Adrenal gland (tissue), 12 donors: ENCODE results near the gene SIX6. TPM values are rescaled to one million over a fixed set of nuclear protein-coding genes. Genes with fewer than 3 reads are reported as not detected.

Source experiments
- DNase-seq, 7 donors: peaks; one replicate each; pipeline ENCODE4 v3.0.0-alpha.2; 2019 to 2020
- H3K27ac ChIP-seq, 5 donors: fragments of 200-600 bp; sonication (generic) in 4 of 5; 1 replicate in 3 of 5; 2 replicates in 2 of 5; pipeline versions ENCODE4 v1.5.1 to v1.8.0; 2016 to 2020; ENCODE audit warnings: mild to moderate bottlenecking in 1 of 5
- H3K27me3 ChIP-seq: fragments of 200-600 bp; 2 replicates; pipeline ENCODE4 v1.8.0; 2021
- H3K36me3 ChIP-seq, 2 donors: fragments of 200-600 bp; replicated peaks in 1 of 2; 1 replicate in 1 of 2; 2 replicates in 1 of 2; pipeline versions ENCODE4 v1.5.1 to v1.8.0; 2018 to 2022
- H3K4me1 ChIP-seq, 2 donors: fragments of 200-600 bp; replicated peaks in 1 of 2; 1 replicate in 1 of 2; 2 replicates in 1 of 2; pipeline versions ENCODE4 v1.5.1 to v1.8.0; 2018 to 2021
- H3K4me3 ChIP-seq, 4 donors: fragments of 200-600 bp; sonication (generic) in 3 of 4; one replicate each; pipeline ENCODE4 v1.5.1; 2016 to 2018
- H3K9me3 ChIP-seq, 3 donors: fragments of 200-600 bp; sonication (generic) in 1 of 3; replicated peaks in 1 of 3; 1 replicate in 2 of 3; 2 replicates in 1 of 3; pipeline versions ENCODE4 v1.5.1 to v1.8.0; 2016 to 2021
- POLR2A ChIP-seq, 2 donors: fragments of 450-650 bp; IDR thresholded peaks; one replicate each; pipeline ENCODE4 v1.6.1; 2017; ENCODE audit warnings: antibody characterized with exemption in 2 of 2, mild to moderate bottlenecking in 2 of 2, moderate library complexity in 1 of 2
- WGBS, 4 donors: extraction: QIAGEN DNeasy Blood & Tissue Kit in 2 of 4; methylation state at CpG; one replicate each; pipeline versions ENCODE4 v1.1.5 to v1.1.7; 2013 to 2017; 5-methylcytosine and 5-hydroxymethylcytosine counted together
- intact Hi-C, 2 donors: fragments of 100-400 bp; cut with DNase I; formaldehyde crosslinking; loops; one replicate each; pipeline versions ENCODE4 v1.14.1 to v1.15.0; 2022 to 2023
- polyA plus RNA-seq, 3 donors: library from polyadenylated mRNA; stranded (reverse); fragments of 200-250 nt in 2 of 3; fragments of 350-450 nt in 1 of 3; fragmentation: Illumina TruSeq in 1 of 3; extraction: RNeasy Lipid Tissue Mini Kit (QIAGEN cat#74804) in 1 of 3; gene quantifications; one replicate each; pipeline ENCODE4 v1.2.3, GENCODE V29; 2013 to 2014
- total RNA-seq, 9 donors: library from RNA; depleted of rRNA in 4 of 9; stranded (reverse); fragments of >200 nt in 4 of 9; fragments of 120-200 nt in 1 of 9; fragmentation: NEBNext Ultra II Directional in 1 of 9; extraction: Animal tissue kit (Norgen Biotek cat#: 25700) in 1 of 9; gene quantifications; one replicate each; pipeline versions ENCODE4 v1.1.0 to v1.2.4, GENCODE V29; 2013 to 2023
- TF ChIP-seq, protein P1 (sequence below), 6 experiments: fragments of 450-650 bp in 4 of 6; fragments of 200-600 bp in 2 of 6; sonication (generic) in 1 of 6; IDR thresholded peaks; 1 replicate in 5 of 6; 2 replicates in 1 of 6; pipeline versions ENCODE4 v1.5.1 to v1.8.0; 2016 to 2021; ENCODE audit warnings: antibody characterized with exemption in 6 of 6, mild to moderate bottlenecking in 2 of 6, moderate library complexity in 1 of 6
- donor health status: healthy with polysubstance abuse.
- donor health status: Bipolar disorder and iron deficiency.
- donor health status: DM: yes; HTN: yes; CAD: no.
- donor health status: DM: no; HTN: no; CAD: no.
- donor health status: DM: no; HTN: no; CAD: no.
- donor health status: DM: yes; HTN: yes; CAD: no.

Gene SIX6
- total and polyA plus RNA-seq, 12 donors: 0.08 TPM; not detected in 11

DNA sequence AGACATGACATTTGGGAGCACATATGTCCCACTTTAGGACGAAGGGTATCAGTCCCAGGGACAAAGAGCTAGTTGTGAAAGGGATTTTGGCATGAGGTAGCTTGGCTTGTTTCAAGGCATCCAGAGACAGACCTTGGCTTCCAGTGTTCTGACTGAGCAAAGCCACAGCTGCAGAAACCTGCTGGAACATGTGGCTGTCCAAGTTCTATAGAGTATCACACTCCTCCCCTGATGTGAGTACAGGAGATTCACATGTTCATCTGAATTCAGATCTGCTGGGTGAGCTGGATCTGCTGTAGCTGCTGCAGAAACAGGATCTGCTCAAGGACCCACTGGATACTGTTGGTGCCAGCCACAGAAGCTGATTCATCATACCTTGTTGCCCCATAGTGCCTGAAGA, 13.0 kb upstream of the SIX6 start:
- H3K4me3 ChIP-seq: no peak overlapping the region
- H3K27ac ChIP-seq: no peak overlapping the region
- WGBS, 4 donors: 50 to 75% (median 62%) methylated on average over 1 of the region's 1 CpG
- no peaks in the 10 kb centered on the region for H3K9me3 ChIP-seq
- no peaks in the 10 kb centered on the region for H3K4me1 ChIP-seq
- no peaks in the 10 kb centered on the region for H3K36me3 ChIP-seq
- no peak for TF ChIP-seq POLR2A (IDR thresholded peaks at IDR 0.05)
- TF ChIP-seq, protein P1, sequence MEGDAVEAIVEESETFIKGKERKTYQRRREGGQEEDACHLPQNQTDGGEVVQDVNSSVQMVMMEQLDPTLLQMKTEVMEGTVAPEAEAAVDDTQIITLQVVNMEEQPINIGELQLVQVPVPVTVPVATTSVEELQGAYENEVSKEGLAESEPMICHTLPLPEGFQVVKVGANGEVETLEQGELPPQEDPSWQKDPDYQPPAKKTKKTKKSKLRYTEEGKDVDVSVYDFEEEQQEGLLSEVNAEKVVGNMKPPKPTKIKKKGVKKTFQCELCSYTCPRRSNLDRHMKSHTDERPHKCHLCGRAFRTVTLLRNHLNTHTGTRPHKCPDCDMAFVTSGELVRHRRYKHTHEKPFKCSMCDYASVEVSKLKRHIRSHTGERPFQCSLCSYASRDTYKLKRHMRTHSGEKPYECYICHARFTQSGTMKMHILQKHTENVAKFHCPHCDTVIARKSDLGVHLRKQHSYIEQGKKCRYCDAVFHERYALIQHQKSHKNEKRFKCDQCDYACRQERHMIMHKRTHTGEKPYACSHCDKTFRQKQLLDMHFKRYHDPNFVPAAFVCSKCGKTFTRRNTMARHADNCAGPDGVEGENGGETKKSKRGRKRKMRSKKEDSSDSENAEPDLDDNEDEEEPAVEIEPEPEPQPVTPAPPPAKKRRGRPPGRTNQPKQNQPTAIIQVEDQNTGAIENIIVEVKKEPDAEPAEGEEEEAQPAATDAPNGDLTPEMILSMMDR (IDR thresholded peaks at IDR 0.05): no peak
- peaks cover 14% of the 10 kb centered on the region for H3K27me3 ChIP-seq
- no peak for DNase-seq
- intact Hi-C loops: no loop called here

DNA sequence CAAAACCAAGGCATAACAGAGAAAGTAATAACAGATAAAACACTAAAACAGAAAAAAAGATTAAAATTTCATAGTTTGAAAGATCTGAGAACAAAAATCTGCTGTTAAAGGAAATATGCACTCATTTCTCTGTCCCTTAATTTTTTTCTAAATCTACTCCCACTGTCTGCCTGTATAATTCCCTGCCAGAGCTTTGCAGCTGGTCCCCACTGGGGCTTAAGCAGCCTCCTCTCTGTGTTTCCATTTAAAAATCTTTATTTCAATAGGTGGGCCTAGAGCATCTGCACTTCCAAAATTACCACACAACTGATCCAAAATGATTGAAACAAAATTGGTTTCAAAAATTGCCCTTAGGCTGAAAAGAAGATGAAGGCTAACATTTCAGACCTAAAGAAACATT, 6.4 kb upstream of the SIX6 start:
- TF ChIP-seq, protein P1 (IDR thresholded peaks at IDR 0.05): no peak
- no peak for TF ChIP-seq POLR2A (IDR thresholded peaks at IDR 0.05)
- Histone ChIP-seq H3K4me3 (no peak overlapping the region), H3K36me3 (no peaks in the 10 kb centered on the region), H3K9me3 (no peaks in the 10 kb centered on the region), H3K4me1 (no peaks in the 10 kb centered on the region), H3K27ac (no peak overlapping the region), H3K27me3 (peaks cover 44% of the 10 kb centered on the region)
- no peak for DNase-seq
- intact Hi-C loops: no loop called here

DNA sequence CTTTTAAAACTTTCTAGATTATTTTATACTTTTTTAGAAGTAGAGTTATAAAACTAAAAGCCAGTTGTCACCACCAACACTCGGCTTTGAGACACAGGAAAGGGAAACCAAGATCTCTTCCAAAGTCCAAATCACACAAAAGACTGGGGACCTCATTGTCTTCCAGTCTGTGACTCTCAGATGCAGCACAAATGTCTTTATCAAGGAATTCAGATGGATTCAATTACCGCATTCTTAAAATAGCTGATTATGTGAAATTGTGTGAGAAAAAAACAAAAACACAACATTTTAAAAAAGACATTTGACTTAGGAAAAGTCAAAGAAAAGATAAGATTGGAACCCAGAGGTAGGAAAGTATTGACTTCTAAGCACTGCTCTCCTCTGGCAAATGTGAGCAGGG, 3.5 kb upstream of the SIX6 start:
- TF ChIP-seq POLR2A (IDR thresholded peaks at IDR 0.05): no peak
- TF ChIP-seq, protein P1 (IDR thresholded peaks at IDR 0.05): no peak
- WGBS, 4 donors: 8 to 26% (median 19%) methylated on average over 2 of the region's 2 CpGs
- Histone ChIP-seq H3K27me3 (peaks cover 64% of the 10 kb centered on the region), H3K9me3 (no peaks in the 10 kb centered on the region), H3K27ac (no peak overlapping the region), H3K4me3 (no peak overlapping the region), H3K36me3 (no peaks in the 10 kb centered on the region), H3K4me1 (peaks cover 0 to 6% of the 10 kb centered on the region in 2 donors)
- intact Hi-C loops: no loop called here
- DNase-seq: no peak

DNA sequence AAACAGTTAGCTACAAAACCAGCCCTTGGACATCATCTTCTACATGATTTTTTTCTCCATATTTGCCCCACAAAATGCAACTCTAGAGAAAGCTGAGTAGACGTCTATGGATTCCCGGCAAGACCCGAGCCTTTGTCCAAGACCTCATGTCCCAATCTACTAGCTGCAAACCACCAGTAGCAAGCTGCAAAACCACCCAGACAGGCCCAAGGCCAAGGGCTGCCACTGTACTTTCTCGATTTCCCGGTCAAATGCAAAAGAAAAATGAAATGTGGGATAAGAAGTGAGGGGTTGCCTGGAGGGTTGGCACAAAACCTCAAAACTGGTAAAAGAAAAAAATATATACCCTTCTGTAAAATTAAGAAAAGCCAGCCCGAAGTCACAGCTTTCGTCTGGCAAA, 2.9 kb upstream of the SIX6 start:
- WGBS, 4 donors: 4 to 11% (median 6%) methylated on average over 7 of the region's 7 CpGs

More for the DNA sequence above, 2.9 kb upstream of the SIX6 start:
- intact Hi-C loops: no loop called here
- Histone ChIP-seq H3K36me3 (no peaks in the 10 kb centered on the region), H3K4me1 (peaks cover 0 to 12% of the 10 kb centered on the region in 2 donors), H3K27ac (no peak overlapping the region), H3K27me3 (peaks cover 69% of the 10 kb centered on the region), H3K4me3 (no peak overlapping the region), H3K9me3 (no peaks in the 10 kb centered on the region)
- no peak for DNase-seq
- TF ChIP-seq, protein P1 (IDR thresholded peaks at IDR 0.05): no peak
- TF ChIP-seq POLR2A (IDR thresholded peaks at IDR 0.05): no peak
